Measurements from ENCODE around the gene SCN11A. TPM values are rescaled to one million over a fixed set of nuclear protein-coding genes. Genes with fewer than 3 reads are reported as not detected.

Gene SCN11A
- total RNA-seq, 1 experiment from 2014 or later, result not detected

- DNase-seq (ENCODE audit: extremely low read depth, low read depth), result no peak
Observed at GRCh38 chr3:39011191-39011736, 40.5 kb downstream of the SCN11A start.

- no peak for DNase-seq (ENCODE audit: extremely low read depth, low read depth)
Observed at GRCh38 chr3:39005295-39005694, 46.4 kb downstream of the SCN11A start.

Small RNAs within 50 kb of the gene (small RNA-seq; reads per million reads assigned to genes)
- 0 reads per million in 2 experiments for gene RNU6-1227P

Other genes with a start within 250 kb of the SCN11A start
- not detected in 2 replicates for gene SCN10A, start 235.7 kb downstream of the SCN11A start, total RNA-seq (2014; rRNA removed; shearing (Covaris generic))
- 12.3 and 15.0 TPM in 2 replicates for gene WDR48, start 72 bp upstream of the SCN11A start, total RNA-seq (2014; rRNA removed; shearing (Covaris generic))
- 16.4 and 22.3 TPM in 2 replicates for gene GORASP1, start 55.7 kb upstream of the SCN11A start, total RNA-seq (2014; rRNA removed; shearing (Covaris generic))
- gene TTC21A, start 55.7 kb upstream of the SCN11A start, total RNA-seq (2014; rRNA removed; shearing (Covaris generic)), result 0.95 and 1.2 TPM in 2 replicates
- gene CSRNP1, start 101.6 kb upstream of the SCN11A start, total RNA-seq (2014; rRNA removed; shearing (Covaris generic)), result 7.6 and 8.6 TPM in 2 replicates
- not detected in 2 replicates for gene XIRP1, start 140.7 kb upstream of the SCN11A start, total RNA-seq (2014; rRNA removed; shearing (Covaris generic))
- not detected in 2 replicates for gene CX3CR1, start 228.1 kb upstream of the SCN11A start, total RNA-seq (2014; rRNA removed; shearing (Covaris generic))